Measurements from ENCODE around the gene RABEP2.

Gene RABEP2

GRCh38 chr16:28865001-28865688 is 59.9 kb downstream of the RABEP2 start:
- peaks cover 28% of the 10 kb centered on the region for H3K36me3 Mint-ChIP-seq (ENCODE audit: low read depth)
- H3K4me3 Mint-ChIP-seq: peak overlapping the region; percentile 97
- DNase-seq: no peak
- peaks cover 6% of the 10 kb centered on the region for H3K27me3 Mint-ChIP-seq (ENCODE audit: low read depth, poor library complexity)
- TF ChIP-seq, protein P1, sequence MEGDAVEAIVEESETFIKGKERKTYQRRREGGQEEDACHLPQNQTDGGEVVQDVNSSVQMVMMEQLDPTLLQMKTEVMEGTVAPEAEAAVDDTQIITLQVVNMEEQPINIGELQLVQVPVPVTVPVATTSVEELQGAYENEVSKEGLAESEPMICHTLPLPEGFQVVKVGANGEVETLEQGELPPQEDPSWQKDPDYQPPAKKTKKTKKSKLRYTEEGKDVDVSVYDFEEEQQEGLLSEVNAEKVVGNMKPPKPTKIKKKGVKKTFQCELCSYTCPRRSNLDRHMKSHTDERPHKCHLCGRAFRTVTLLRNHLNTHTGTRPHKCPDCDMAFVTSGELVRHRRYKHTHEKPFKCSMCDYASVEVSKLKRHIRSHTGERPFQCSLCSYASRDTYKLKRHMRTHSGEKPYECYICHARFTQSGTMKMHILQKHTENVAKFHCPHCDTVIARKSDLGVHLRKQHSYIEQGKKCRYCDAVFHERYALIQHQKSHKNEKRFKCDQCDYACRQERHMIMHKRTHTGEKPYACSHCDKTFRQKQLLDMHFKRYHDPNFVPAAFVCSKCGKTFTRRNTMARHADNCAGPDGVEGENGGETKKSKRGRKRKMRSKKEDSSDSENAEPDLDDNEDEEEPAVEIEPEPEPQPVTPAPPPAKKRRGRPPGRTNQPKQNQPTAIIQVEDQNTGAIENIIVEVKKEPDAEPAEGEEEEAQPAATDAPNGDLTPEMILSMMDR (IDR thresholded peaks at IDR 0.05): no peak
- H3K4me1 Mint-ChIP-seq: peaks cover 36% of the 10 kb centered on the region
- peak overlapping the region; percentile 95 for H3K27ac Mint-ChIP-seq
- no peaks in the 10 kb centered on the region for H3K9me3 Mint-ChIP-seq

DNA sequence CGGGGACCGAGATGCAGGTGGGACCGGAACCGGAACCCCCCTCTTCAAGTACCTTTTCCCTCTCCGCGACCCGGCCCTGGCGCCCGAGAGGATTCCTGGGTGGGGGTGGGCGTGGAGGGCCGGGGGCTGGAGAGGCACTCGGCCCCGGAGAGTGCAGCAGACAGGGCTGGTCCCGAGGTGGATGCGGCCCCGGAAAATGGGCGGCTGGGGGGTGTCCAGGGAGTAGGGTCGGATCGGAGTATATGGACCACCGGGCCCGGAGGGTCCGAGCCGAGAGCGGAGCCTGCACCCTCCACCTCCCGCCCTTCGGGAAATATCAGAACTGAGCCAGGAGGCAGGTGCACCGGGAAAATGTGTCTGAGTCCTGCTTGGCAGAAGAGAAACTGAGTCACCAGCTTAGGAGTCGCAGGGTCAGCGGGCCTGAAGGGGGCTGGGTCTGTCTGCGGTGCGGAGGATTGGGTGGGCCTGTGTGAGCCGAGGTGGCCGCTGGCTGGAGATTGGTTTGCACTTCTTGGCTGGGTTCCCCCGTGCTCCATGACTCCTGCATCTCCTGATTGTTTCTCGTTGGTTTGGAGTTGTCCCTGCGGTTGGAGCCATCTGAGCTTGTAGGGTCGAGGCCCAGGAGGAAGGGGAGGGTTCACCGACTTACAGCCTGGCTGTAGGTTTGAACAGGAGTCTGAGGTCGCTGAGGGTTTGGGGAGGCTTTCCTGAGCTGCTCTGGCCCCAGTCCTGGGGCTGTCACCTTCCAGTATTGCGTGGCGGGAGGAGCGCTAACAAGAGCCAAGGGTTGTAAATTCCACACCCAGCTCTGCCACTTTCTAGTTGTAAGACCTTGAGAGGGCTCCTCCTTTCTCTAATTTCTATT is 60.9 kb downstream of the RABEP2 start:
- DNase-seq: peak; percentile 35
- Mint-ChIP-seq H3K27me3 (ENCODE audit: low read depth, poor library complexity) (peaks cover 6% of the 10 kb centered on the region), H3K27ac (peak overlapping the region; percentile 100), H3K9me3 (no peaks in the 10 kb centered on the region), H3K4me1 (peaks cover 36% of the 10 kb centered on the region), H3K4me3 (peak overlapping the region; percentile 97), H3K36me3 (ENCODE audit: low read depth) (peaks cover 19% of the 10 kb centered on the region)
- TF ChIP-seq, protein P1 (IDR thresholded peaks at IDR 0.05): no peak

GRCh38 chr16:28859326-28859725 is 65.7 kb downstream of the RABEP2 start:
- Mint-ChIP-seq H3K4me3 (no peak overlapping the region), H3K36me3 (ENCODE audit: low read depth) (peaks cover 4% of the 10 kb centered on the region), H3K9me3 (no peaks in the 10 kb centered on the region), H3K27me3 (ENCODE audit: low read depth, poor library complexity) (peaks cover 4% of the 10 kb centered on the region), H3K27ac (peak overlapping the region; percentile 36), H3K4me1 (peaks cover 10% of the 10 kb centered on the region)
- TF ChIP-seq, protein P1 (IDR thresholded peaks at IDR 0.05): no peak
- DNase-seq: no peak

DNA sequence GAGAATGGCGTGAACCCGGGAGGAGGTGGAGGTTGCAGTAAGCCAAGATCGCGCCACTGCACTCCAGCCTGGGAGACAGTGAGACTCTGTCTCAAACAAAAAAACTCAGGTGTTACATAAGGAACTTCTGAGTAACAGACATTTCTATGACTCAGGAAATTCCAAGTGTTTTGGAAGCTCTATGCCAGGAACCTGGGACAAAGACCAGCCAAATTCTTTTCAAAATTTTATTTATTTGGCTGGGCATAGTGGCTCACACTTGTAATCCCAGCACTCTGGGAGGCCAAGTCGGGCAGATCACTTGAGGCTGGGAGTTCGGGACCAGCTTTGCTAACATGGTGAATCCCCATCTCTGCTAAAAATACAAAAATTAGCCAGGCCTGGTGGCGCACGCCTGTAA is 66.6 kb downstream of the RABEP2 start:
- no peaks in the 10 kb centered on the region for H3K9me3 Mint-ChIP-seq
- H3K4me1 Mint-ChIP-seq: peaks cover 5% of the 10 kb centered on the region
- H3K4me3 Mint-ChIP-seq: no peak overlapping the region
- H3K27me3 Mint-ChIP-seq (ENCODE audit: low read depth, poor library complexity): peaks cover 5% of the 10 kb centered on the region
- H3K27ac Mint-ChIP-seq: no peak overlapping the region
- H3K36me3 Mint-ChIP-seq (ENCODE audit: low read depth): peaks cover 4% of the 10 kb centered on the region
- no peak for DNase-seq
- TF ChIP-seq, protein P1 (IDR thresholded peaks at IDR 0.05): no peak

All from nephron progenitor cell (in vitro differentiated cells).